ENCODE data around the gene MYO3B.
"Not testable (repeated sequence)": the region's sequence is repeated elsewhere in the genome, so short reads cannot be mapped to it uniquely, and the experiment has no call there.

MYO3B gene

DNA sequence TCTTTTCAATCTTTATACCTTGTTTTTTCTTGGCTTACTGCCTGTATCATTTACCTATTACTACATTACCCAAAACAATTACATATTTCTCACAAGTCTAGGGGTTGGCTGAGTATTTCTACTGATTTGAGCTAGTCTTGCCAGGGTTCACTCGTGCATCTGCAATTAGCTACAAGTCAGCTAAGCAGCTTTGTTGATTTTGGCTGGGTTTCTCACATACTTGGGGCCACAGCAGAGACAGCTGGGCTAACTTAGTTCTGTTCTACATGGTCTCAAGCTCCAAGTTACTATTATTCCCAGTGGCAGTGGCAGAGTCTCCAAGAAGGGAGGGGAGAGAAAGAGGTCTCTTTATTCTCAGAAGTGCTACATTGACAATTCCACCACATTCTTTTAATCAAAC is 482.5 kb downstream of the MYO3B start:
- no peak for FAIRE-seq
- TF ChIP-seq, protein P1, sequence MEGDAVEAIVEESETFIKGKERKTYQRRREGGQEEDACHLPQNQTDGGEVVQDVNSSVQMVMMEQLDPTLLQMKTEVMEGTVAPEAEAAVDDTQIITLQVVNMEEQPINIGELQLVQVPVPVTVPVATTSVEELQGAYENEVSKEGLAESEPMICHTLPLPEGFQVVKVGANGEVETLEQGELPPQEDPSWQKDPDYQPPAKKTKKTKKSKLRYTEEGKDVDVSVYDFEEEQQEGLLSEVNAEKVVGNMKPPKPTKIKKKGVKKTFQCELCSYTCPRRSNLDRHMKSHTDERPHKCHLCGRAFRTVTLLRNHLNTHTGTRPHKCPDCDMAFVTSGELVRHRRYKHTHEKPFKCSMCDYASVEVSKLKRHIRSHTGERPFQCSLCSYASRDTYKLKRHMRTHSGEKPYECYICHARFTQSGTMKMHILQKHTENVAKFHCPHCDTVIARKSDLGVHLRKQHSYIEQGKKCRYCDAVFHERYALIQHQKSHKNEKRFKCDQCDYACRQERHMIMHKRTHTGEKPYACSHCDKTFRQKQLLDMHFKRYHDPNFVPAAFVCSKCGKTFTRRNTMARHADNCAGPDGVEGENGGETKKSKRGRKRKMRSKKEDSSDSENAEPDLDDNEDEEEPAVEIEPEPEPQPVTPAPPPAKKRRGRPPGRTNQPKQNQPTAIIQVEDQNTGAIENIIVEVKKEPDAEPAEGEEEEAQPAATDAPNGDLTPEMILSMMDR (IDR thresholded peaks at IDR 0.05; ENCODE audit: insufficient read depth, missing control alignments): no peak
- DNase-seq (ENCODE audit: insufficient read length, low spot score): no peak

GRCh38 chr2:170665743-170666142 is 487.8 kb downstream of the MYO3B start:
- DNase-seq (ENCODE audit: insufficient read length, low spot score) (no peak), FAIRE-seq (no peak)
- TF ChIP-seq, protein P1 (IDR thresholded peaks at IDR 0.05; ENCODE audit: insufficient read depth, missing control alignments): no peak

DNA sequence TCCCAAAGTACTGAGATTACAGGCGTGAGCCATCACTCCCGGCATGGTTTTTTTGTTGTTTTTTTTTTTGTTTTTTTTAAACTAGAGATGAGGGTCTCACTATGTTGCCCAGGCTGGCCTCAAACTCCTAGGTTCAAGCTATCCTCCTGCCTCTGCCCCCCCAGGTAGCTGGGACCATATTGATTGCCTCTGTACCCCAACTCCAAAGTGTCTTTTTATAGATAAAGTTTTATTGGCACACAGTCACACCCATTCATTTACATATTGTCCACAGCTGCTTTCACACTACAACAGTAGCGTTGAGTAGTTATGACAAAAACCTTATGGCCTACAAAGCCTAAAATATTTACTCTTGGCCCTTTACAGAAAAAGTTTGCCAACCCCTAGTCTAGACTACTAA is 492.0 kb downstream of the MYO3B start:
- FAIRE-seq (no peak), DNase-seq (ENCODE audit: insufficient read length, low spot score) (no peak)
- TF ChIP-seq, protein P1 (IDR thresholded peaks at IDR 0.05; ENCODE audit: insufficient read depth, missing control alignments): no peak

DNA sequence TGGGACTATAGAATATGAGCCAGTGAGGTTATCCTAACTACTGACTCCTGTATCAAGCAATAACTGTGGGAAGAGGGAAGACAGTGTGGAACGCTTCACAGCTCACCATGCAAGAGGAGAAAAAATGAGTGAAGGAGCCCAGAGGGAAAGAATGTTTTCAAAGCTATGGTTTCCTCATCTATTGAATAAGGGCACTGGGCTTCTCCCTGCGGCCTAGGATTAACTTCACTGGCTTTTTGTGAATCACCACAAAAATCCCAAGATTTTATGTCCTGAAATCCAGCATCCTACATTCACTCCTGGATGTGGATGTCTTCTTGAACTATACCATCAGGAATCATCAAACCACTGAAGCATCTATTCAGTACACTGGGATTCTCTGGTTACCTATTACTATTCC is 492.7 kb downstream of the MYO3B start:
- DNase-seq (ENCODE audit: insufficient read length, low spot score): no peak
- TF ChIP-seq, protein P1 (IDR thresholded peaks at IDR 0.05; ENCODE audit: insufficient read depth, missing control alignments): no peak
- no peak for FAIRE-seq

GRCh38 chr2:170671079-170671478 is 493.1 kb downstream of the MYO3B start:
- DNase-seq (ENCODE audit: insufficient read length, low spot score): no peak
- TF ChIP-seq, protein P1 (IDR thresholded peaks at IDR 0.05; ENCODE audit: insufficient read depth, missing control alignments): no peak
- FAIRE-seq: no peak

DNA sequence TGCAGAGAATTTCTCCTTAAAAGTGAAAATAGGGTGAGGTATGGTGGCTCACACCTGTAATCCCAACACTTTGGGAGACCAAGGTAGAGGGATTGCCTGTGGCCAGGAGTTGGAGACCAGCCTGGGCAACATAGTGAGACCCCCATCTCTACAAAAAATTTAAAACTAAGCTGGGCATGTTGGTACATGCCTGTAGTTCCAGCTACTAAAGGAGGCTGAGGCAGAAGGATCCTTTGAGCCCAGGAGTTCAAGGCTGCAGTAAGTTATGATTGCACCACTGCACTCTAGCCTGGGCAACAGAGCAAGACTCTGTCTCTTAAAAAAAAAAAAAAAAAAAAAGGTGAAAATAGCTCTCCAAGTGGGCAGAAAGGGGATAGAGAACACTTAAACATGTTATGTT is 496.3 kb downstream of the MYO3B start:
- FAIRE-seq; DNase-seq (ENCODE audit: insufficient read length, low spot score): not testable (repeated sequence)

- DNase-seq (ENCODE audit: insufficient read length, low spot score) (no peak), FAIRE-seq (no peak)
- TF ChIP-seq, protein P1 (IDR thresholded peaks at IDR 0.05; ENCODE audit: insufficient read depth, missing control alignments): no peak
Observed at GRCh38 chr2:170675701-170676100, 497.8 kb downstream of the MYO3B start.

- DNase-seq (ENCODE audit: insufficient read length, low spot score) (no peak), FAIRE-seq (no peak)
- TF ChIP-seq, protein P1 (IDR thresholded peaks at IDR 0.05; ENCODE audit: insufficient read depth, missing control alignments): no peak
Observed at GRCh38 chr2:170679607-170680079, 501.7 kb downstream of the MYO3B start.
